Muscle layer of colon (tissue), 2 donors: ENCODE results near the gene GSTM4.
"Not testable (repeated sequence)": the region's sequence is repeated elsewhere in the genome, so short reads cannot be mapped to it uniquely, and the experiment has no call there.

ENCODE experiments used
- H3K27ac ChIP-seq: one replicate; pipeline ENCODE4 v1.7.0; 2013; ENCODE audit warnings: low read depth, mild to moderate bottlenecking, low read length, moderate library complexity
- H3K27me3 ChIP-seq, 2 donors: one replicate each; pipeline ENCODE4 v1.7.0; 2013; ENCODE audit warnings: low read length in 2 of 2, mild to moderate bottlenecking in 2 of 2; ENCODE audit not compliant: insufficient read depth in 2 of 2, control insufficient read depth in 1 of 2
- H3K36me3 ChIP-seq: one replicate; pipeline ENCODE4 v1.7.0; 2013; ENCODE audit warnings: mild to moderate bottlenecking, low read length; ENCODE audit not compliant: insufficient read depth
- H3K4me1 ChIP-seq: one replicate; pipeline ENCODE4 v1.7.0; 2013; ENCODE audit warnings: mild to moderate bottlenecking, low read length; ENCODE audit not compliant: insufficient read depth
- H3K4me3 ChIP-seq, 2 donors: one replicate each; pipeline ENCODE4 v1.7.0; 2013; ENCODE audit warnings: low read length in 2 of 2, low read depth in 1 of 2, mild to moderate bottlenecking in 1 of 2, moderate library complexity in 1 of 2
- H3K9ac ChIP-seq: one replicate; pipeline ENCODE4 v1.7.0; 2013; ENCODE audit warnings: low read length
- H3K9me3 ChIP-seq: one replicate; pipeline ENCODE4 v1.7.0; 2013; ENCODE audit warnings: mild to moderate bottlenecking, low read length
- donor health status: abdominal sarcoma.
- donor health status: Adenocarcinoma of cecum.

The GSTM4 gene

GRCh38 chr1:109695138-109695537 lies 39.2 kb downstream of the GSTM4 start:
- not testable (repeated sequence) for H3K9me3 ChIP-seq, H3K4me3 ChIP-seq, H3K27ac ChIP-seq, H3K9ac ChIP-seq, H3K4me1 ChIP-seq, H3K27me3 ChIP-seq, H3K36me3 ChIP-seq

- no peak overlapping the region for H3K4me3 ChIP-seq
- H3K9me3 ChIP-seq: no peaks in the 10 kb centered on the region
- no peaks in the 10 kb centered on the region for H3K36me3 ChIP-seq
- H3K4me1 ChIP-seq: no peaks in the 10 kb centered on the region
- no peak overlapping the region for H3K9ac ChIP-seq
- no peaks in the 10 kb centered on the region for H3K27me3 ChIP-seq
- no peak overlapping the region for H3K27ac ChIP-seq
Observed at GRCh38 chr1:109697066-109697465, 41.2 kb downstream of the GSTM4 start.

- H3K36me3 ChIP-seq, H3K4me3 ChIP-seq, H3K9ac ChIP-seq, H3K4me1 ChIP-seq, H3K27me3 ChIP-seq, H3K9me3 ChIP-seq, H3K27ac ChIP-seq: not testable (repeated sequence)
Observed at GRCh38 chr1:109697861-109698260, 42.0 kb downstream of the GSTM4 start.

GRCh38 chr1:109702940-109703339 lies 47.0 kb downstream of the GSTM4 start:
- not testable (repeated sequence) for H3K9ac ChIP-seq, H3K27ac ChIP-seq, H3K4me1 ChIP-seq, H3K27me3 ChIP-seq, H3K36me3 ChIP-seq, H3K9me3 ChIP-seq, H3K4me3 ChIP-seq

- H3K36me3 ChIP-seq: no peaks in the 10 kb centered on the region
- no peaks in the 10 kb centered on the region for H3K4me1 ChIP-seq
- H3K9ac ChIP-seq: no peak overlapping the region
- H3K27ac ChIP-seq: no peak overlapping the region
- H3K9me3 ChIP-seq: no peaks in the 10 kb centered on the region
- H3K4me3 ChIP-seq: no peak overlapping the region
- no peaks in the 10 kb centered on the region for H3K27me3 ChIP-seq
Observed at GRCh38 chr1:109704173-109704572, 48.3 kb downstream of the GSTM4 start.

- no peak overlapping the region for H3K9ac ChIP-seq
- H3K27ac ChIP-seq: no peak overlapping the region
- H3K4me1 ChIP-seq: no peaks in the 10 kb centered on the region
- H3K36me3 ChIP-seq: no peaks in the 10 kb centered on the region
- no peaks in the 10 kb centered on the region for H3K27me3 ChIP-seq
- H3K4me3 ChIP-seq: no peak overlapping the region
- H3K9me3 ChIP-seq: no peaks in the 10 kb centered on the region
Observed at GRCh38 chr1:109705411-109705810, 49.5 kb downstream of the GSTM4 start.

GRCh38 chr1:109708949-109709348 lies 53.0 kb downstream of the GSTM4 start:
- not testable (repeated sequence) for H3K4me1 ChIP-seq, H3K4me3 ChIP-seq, H3K27ac ChIP-seq

GRCh38 chr1:109709822-109710221 lies 53.9 kb downstream of the GSTM4 start:
- not testable (repeated sequence) for H3K9ac ChIP-seq, H3K36me3 ChIP-seq, H3K9me3 ChIP-seq, H3K4me3 ChIP-seq, H3K27me3 ChIP-seq, H3K27ac ChIP-seq, H3K4me1 ChIP-seq

More at GRCh38 chr1:109708949-109709348, 53.0 kb downstream of the GSTM4 start:
- H3K36me3 ChIP-seq, H3K27me3 ChIP-seq, H3K9me3 ChIP-seq, H3K9ac ChIP-seq: not testable (repeated sequence)
